Mucosa of descending colon (tissue), 3 donors: Measurements from ENCODE around the gene ANO6. TPM values are rescaled to one million over a fixed set of nuclear protein-coding genes. Genes with fewer than 3 reads are reported as not detected.

Source experiments
- ATAC-seq: fragments of 200-7000 bp; cut with Tn5 transposase; one replicate; pipeline ENCODE4 v1.9.1; 2020; ENCODE audit warnings: mild to moderate bottlenecking, moderate library complexity
- DNase-seq, 3 donors: peaks; one replicate each; pipeline ENCODE4 v3.0.0-alpha.2; 2020
- H3K36me3 ChIP-seq: fragments of 200-600 bp; one replicate; pipeline ENCODE4 v1.8.0; 2021; ENCODE audit warnings: low read depth, mild to moderate bottlenecking
- H3K4me1 ChIP-seq: fragments of 200-600 bp; one replicate; pipeline ENCODE4 v1.8.0; 2021; ENCODE audit warnings: low read depth, mild to moderate bottlenecking
- H3K4me3 ChIP-seq: fragments of 200-600 bp; one replicate; pipeline ENCODE4 v1.8.0; 2021; ENCODE audit warnings: mild to moderate bottlenecking
- H3K9me3 ChIP-seq: fragments of 200-600 bp; one replicate; pipeline ENCODE4 v1.8.0; 2021; ENCODE audit warnings: mild to moderate bottlenecking
- intact Hi-C, 2 donors: fragments of 100-400 bp; cut with DNase I in 1 of 2; cut with micrococcal nuclease in 1 of 2; formaldehyde crosslinking; loops; one replicate each; pipeline versions ENCODE4 v1.11.0 to v1.11.1; 2022; cut with DNase I, micrococcal nuclease
- total RNA-seq, 3 donors: library from RNA; stranded (reverse); fragmentation: NEBNext Ultra II Directional in 2 of 3; extraction: Animal tissue kit (Norgen Biotek cat#: 25700) in 2 of 3; gene quantifications; one replicate each; pipeline versions ENCODE4 v1.2.1 to v1.2.4, GENCODE V29; 2021 to 2023
- TF ChIP-seq, protein P1 (sequence below): fragments of 200-600 bp; IDR thresholded peaks from one replicate; pipeline ENCODE4 v1.8.0; 2022; ENCODE audit warnings: antibody characterized with exemption, mild to moderate bottlenecking
- donor health status: DM: no; HTN: no; CAD: no; lungs with moderate emphysema.
- donor health status: DM: no; HTN: no; CAD: no.
- donor health status: DM: no; HTN: yes; CAD: no.

The ANO6 gene
- total RNA-seq, 3 donors from 2014 or later: 7.8 to 65.8 (median 15.2) TPM

DNA sequence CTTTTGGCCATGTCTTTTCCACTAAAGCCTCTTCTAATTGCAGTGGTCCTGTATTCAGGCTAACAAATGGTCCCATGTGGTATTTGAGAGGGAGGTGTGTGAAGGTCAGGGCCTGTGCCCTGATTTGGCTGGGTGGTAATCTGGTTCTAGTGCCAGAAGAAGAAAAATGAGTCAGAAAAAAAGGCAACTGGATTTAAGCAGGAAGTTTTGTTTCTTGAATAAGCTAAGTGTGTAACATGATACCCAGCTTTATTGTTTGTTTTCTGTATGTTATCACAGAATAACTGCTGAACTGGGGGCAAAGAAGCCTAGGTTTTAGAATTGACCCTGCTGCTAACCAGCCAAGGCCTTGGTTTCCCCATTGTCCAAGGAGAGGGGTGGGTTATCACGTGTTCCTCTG lies 134.0 kb downstream of the ANO6 start:
- Histone ChIP-seq H3K4me1 (no peaks in the 10 kb centered on the region), H3K9me3 (no peaks in the 10 kb centered on the region), H3K36me3 (no peaks in the 10 kb centered on the region), H3K4me3 (no peak overlapping the region)
- TF ChIP-seq, protein P1, sequence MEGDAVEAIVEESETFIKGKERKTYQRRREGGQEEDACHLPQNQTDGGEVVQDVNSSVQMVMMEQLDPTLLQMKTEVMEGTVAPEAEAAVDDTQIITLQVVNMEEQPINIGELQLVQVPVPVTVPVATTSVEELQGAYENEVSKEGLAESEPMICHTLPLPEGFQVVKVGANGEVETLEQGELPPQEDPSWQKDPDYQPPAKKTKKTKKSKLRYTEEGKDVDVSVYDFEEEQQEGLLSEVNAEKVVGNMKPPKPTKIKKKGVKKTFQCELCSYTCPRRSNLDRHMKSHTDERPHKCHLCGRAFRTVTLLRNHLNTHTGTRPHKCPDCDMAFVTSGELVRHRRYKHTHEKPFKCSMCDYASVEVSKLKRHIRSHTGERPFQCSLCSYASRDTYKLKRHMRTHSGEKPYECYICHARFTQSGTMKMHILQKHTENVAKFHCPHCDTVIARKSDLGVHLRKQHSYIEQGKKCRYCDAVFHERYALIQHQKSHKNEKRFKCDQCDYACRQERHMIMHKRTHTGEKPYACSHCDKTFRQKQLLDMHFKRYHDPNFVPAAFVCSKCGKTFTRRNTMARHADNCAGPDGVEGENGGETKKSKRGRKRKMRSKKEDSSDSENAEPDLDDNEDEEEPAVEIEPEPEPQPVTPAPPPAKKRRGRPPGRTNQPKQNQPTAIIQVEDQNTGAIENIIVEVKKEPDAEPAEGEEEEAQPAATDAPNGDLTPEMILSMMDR: no peak
- DNase-seq (no peak), ATAC-seq (no peak)
- intact Hi-C loops: no loop called here

DNA sequence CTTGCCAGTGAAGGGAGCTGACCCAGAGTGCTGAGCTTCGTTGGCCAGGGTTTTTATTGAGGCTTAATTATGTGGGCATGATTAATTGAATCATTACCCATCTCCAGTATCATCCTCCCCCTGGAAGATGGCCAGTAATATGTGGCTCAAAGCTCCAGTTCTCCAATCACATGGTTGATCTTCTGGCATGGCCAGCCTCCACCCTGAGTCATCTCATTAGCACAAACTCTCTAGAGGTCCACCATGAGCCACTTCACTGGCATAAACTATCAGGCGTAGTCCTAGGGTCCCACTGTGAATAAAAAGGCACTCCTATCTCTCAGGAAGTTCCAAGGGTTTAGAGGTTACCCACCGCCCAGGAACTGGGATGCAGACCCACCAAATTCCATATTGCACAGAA lies 135.0 kb downstream of the ANO6 start:
- TF ChIP-seq, protein P1: no peak
- H3K9me3 ChIP-seq: no peaks in the 10 kb centered on the region
- intact Hi-C loops: no loop called here
- no peak for ATAC-seq
- DNase-seq: no peak
- no peak overlapping the region for H3K4me3 ChIP-seq
- no peaks in the 10 kb centered on the region for H3K36me3 ChIP-seq
- H3K4me1 ChIP-seq: no peaks in the 10 kb centered on the region

DNA sequence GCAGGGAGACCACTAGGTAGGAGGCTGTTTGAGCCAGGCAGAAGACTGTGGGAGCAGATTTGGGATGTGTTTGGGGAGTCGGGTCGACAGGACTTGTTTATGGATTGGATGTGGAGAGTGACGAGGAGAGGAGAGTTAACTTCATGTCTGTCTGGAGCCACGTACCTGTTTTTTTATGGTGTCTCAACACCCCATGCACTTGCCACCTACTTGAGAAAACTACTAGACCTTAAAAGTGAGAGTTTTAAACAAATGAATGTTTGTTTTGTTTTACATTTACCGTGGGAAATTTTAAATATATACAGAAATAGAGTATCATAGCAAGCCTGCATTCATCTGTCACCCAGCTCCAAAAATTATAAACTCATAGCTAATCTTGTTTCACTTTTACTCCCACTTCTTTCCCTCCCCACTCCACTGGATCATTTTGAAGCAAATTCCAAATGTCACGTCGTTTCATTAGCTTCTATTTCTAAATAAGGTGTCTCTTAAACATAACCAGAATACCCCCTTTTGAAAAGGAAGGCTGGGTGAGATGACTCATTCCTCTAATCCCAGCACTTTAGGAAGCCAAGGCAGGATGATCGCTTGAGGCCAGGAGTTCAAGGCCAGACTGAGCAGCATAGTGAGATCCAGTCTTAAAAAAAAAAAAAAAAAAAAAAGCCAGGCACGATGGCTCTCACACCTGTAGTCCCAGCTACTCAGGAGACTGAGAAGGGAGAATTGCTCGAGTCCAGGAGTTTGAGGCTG lies 136.2 kb downstream of the ANO6 start:
- TF ChIP-seq, protein P1: no peak
- H3K36me3 ChIP-seq: no peaks in the 10 kb centered on the region
- intact Hi-C loops: no loop called here
- ATAC-seq (no peak), DNase-seq (no peak)
- H3K9me3 ChIP-seq: no peaks in the 10 kb centered on the region
- no peaks in the 10 kb centered on the region for H3K4me1 ChIP-seq
- H3K4me3 ChIP-seq: no peak overlapping the region

DNA sequence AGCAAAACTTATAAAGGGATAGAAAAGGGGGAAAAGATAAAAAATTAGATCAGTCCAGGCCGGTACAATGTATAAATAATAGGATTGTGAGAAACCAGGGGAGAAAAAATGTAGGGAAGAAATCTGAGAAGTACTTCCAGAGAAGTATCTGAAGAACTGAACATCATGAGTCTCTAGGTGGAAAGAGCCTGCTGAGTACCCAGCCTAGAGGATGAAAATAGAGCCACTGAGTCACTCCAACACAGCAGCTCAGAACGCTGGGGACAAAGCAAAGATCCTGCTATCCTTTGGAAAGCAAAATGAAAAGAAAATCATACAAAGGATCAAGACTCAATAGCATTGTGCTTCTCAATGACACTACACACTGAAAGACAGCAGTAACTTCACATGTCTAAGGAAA lies 138.0 kb downstream of the ANO6 start:
- ATAC-seq (no peak), DNase-seq (no peak)
- intact Hi-C loops: no loop called here
- Histone ChIP-seq H3K36me3 (no peaks in the 10 kb centered on the region), H3K4me3 (no peak overlapping the region), H3K4me1 (no peaks in the 10 kb centered on the region), H3K9me3 (no peaks in the 10 kb centered on the region)
- TF ChIP-seq, protein P1: no peak

DNA sequence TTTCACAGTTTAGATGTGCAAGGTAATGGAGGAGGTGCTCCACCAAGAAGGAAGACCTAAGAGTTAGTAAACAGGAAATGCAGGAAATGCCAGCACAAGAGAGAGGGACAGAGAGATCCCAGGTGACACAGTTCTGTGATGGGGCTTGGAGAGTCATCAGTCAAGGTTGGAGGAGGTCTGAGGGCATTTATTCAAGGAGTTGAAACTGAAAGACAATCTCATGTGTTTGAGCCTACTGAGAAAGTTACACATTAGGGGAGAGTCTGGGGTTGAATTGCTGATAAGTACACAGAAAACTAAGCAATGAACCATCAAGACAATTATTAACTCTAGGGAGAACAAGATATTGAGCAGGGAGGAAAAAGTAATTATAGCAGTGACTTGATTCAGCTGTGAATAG lies 138.5 kb downstream of the ANO6 start:
- intact Hi-C loops: no loop called here
- Histone ChIP-seq H3K36me3 (no peaks in the 10 kb centered on the region), H3K4me3 (no peak overlapping the region), H3K4me1 (no peaks in the 10 kb centered on the region), H3K9me3 (no peaks in the 10 kb centered on the region)
- ATAC-seq (no peak), DNase-seq (no peak)
- TF ChIP-seq, protein P1: no peak
